IPS DF 4.7 (cell line): ENCODE data around the gene FARS2.
"Not testable (repeated sequence)": the region's sequence is repeated elsewhere in the genome, so short reads cannot be mapped to it uniquely, and the experiment has no call there.

ENCODE experiments used
- DNase-seq: peaks from one replicate; pipeline ENCODE4 v3.0.0-alpha.2; 2013; ENCODE audit warnings: low spot score; ENCODE audit errors: extremely low read depth

Gene FARS2

GRCh38 chr6:5781019-5781418 lies 519.7 kb downstream of the FARS2 start:
- DNase-seq = no peak

GRCh38 chr6:5781966-5782556 lies 520.7 kb downstream of the FARS2 start:
- DNase-seq = no peak

GRCh38 chr6:5782783-5783547 lies 521.7 kb downstream of the FARS2 start:
- no peak for DNase-seq

GRCh38 chr6:5783584-5784089 lies 522.3 kb downstream of the FARS2 start:
- DNase-seq = no peak

GRCh38 chr6:5785249-5785648 lies 523.9 kb downstream of the FARS2 start:
- no peak for DNase-seq

GRCh38 chr6:5786321-5786968 lies 525.1 kb downstream of the FARS2 start:
- DNase-seq = no peak

DNA sequence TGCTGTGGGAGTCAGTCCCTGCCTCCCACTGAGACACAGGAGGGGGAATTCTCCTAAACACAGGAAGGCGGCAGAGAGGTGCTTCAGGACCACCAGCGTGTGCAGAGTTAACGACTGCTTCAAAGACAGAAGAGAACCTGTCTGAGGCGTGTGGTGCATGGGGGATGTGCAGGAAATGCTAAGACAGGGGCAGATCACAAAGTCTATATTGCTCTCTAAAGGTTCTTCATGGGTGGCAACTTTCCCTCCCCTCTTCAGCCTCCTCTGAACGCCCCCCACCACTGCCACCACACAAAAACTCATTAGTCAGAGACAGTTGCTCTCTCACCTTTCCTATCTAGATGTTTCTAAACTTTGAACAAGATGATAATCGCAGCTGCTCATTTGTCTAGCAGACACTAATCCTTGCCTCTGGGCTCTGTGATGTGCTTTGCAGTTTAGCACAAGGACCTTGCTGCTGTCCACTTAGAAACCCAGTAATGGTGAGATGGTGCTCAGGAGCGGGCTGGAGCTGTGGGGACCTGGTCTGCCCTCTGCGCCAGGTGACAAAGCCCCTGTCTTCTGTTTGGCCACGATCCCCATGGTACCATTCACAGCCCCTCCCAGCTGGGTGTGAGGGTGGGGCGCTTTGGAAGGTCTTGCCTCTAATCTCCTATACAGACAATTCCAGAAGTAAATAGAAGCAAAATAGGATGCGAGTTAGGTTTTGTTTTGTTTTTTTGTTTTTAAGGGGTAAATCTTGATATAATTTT lies 525.8 kb downstream of the FARS2 start:
- no peak for DNase-seq

GRCh38 chr6:5789426-5789825 lies 528.1 kb downstream of the FARS2 start:
- not testable (repeated sequence) for DNase-seq

GRCh38 chr6:5796555-5796954 lies 535.2 kb downstream of the FARS2 start:
- DNase-seq = not testable (repeated sequence)

GRCh38 chr6:5806406-5806805 lies 545.1 kb downstream of the FARS2 start:
- not testable (repeated sequence) for DNase-seq

GRCh38 chr6:5809450-5809849 lies 548.1 kb downstream of the FARS2 start:
- no peak for DNase-seq

- no peak for DNase-seq
These were observed 550.7 kb downstream of the FARS2 start for GRCh38 chr6:5811997-5812396.

GRCh38 chr6:5813625-5814027 lies 552.3 kb downstream of the FARS2 start:
- DNase-seq = no peak

DNA sequence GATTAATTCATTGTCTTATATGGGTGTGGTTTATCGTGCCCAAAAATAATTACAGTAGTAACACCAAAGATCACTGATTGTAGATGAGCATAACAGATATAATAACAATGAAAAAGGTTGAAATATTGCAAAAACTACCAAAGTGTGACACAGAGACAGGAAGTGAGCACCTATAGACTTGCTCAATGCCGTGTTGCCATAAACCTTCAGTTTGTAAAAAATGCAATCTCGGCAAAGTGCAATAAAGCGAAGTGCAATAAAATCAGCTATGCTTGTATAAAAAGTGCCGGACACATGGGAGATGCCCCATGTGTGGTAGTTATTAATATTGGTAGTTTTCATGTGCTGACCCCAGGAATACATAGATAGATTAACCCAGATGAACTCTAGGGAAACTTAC lies 552.8 kb downstream of the FARS2 start:
- DNase-seq = no peak

- no peak for DNase-seq
These were observed 553.6 kb downstream of the FARS2 start for GRCh38 chr6:5814901-5815300.

DNA sequence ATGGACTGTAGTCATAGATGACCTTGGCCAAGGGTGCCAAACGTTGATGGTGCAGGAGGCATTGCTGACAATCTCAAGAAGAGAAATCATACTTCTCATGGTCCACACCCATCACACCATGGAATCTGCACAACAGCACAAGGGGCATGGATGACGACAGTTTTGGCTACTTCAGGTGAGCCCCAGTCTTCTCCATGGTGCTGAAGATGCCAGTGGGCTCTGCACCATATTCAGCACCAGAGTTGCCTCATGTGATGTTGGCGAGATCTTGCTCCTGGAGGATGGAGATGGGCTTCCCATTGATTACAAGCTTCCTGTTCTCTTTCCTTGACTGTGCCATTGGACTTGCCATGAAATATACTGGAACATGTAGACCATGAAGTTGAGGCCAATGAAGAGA lies 556.6 kb downstream of the FARS2 start:
- no peak for DNase-seq

GRCh38 chr6:5818959-5819358 lies 557.6 kb downstream of the FARS2 start:
- no peak for DNase-seq
